ENCODE measurements around the gene OPTN. TPM values are rescaled to one million over a fixed set of nuclear protein-coding genes. Genes with fewer than 3 reads are reported as not detected.
A peak's percentile ranks its signal among the peaks of the same experiment; 100 is the strongest.
"Not testable (repeated sequence)": the region's sequence is repeated elsewhere in the genome, so short reads cannot be mapped to it uniquely, and the experiment has no call there.

OPTN gene
- total and polyA plus RNA-seq, 8 donors = 32.6 to 82.3 (median 40.9) TPM

DNA sequence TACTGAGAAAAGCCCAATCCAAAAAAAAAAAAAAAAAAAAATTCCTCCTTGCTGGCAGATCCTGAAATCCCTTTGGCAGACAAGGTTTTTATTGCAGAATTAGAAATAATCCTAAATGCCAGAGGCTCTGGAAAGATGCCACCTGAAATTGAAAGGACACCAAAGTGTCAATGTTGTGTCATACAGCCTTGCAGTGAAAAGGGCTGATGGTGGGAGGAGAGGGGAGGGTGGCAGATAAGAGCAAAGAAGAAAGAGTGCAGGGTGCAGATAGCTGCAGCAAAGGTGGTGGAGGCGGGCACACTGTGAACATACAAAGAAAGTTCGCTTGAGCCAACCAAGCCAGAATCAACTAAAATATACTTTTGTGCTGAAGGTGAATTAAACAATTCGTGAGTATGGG is 8.2 kb upstream of the OPTN start:
- intact Hi-C loops (cut with DNase I; ENCODE audit: low total_unique reads) = no loop called here
- 59 to 86% (median 76%) methylated on average over 3 of the region's 3 CpGs for WGBS, 5 donors
- Histone ChIP-seq H3K27ac (no peak overlapping the region), H3K4me1 (peaks cover 0 to 6% (median 0%) of the 10 kb centered on the region in 4 donors), H3K27me3 (no peaks in the 10 kb centered on the region), H3K4me3 (no peak overlapping the region), H3K36me3 (no peaks in the 10 kb centered on the region), H3K9me3 (no peaks in the 10 kb centered on the region)
- TF ChIP-seq POLR2A (IDR thresholded peaks at IDR 0.05) (no peak), EP300 (IDR thresholded peaks at IDR 0.05) (no peak), POLR2AphosphoS5 (IDR thresholded peaks at IDR 0.05) (no peak)
- TF ChIP-seq, protein P1, sequence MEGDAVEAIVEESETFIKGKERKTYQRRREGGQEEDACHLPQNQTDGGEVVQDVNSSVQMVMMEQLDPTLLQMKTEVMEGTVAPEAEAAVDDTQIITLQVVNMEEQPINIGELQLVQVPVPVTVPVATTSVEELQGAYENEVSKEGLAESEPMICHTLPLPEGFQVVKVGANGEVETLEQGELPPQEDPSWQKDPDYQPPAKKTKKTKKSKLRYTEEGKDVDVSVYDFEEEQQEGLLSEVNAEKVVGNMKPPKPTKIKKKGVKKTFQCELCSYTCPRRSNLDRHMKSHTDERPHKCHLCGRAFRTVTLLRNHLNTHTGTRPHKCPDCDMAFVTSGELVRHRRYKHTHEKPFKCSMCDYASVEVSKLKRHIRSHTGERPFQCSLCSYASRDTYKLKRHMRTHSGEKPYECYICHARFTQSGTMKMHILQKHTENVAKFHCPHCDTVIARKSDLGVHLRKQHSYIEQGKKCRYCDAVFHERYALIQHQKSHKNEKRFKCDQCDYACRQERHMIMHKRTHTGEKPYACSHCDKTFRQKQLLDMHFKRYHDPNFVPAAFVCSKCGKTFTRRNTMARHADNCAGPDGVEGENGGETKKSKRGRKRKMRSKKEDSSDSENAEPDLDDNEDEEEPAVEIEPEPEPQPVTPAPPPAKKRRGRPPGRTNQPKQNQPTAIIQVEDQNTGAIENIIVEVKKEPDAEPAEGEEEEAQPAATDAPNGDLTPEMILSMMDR (IDR thresholded peaks at IDR 0.05) = no peak
- no peak for DNase-seq

DNA sequence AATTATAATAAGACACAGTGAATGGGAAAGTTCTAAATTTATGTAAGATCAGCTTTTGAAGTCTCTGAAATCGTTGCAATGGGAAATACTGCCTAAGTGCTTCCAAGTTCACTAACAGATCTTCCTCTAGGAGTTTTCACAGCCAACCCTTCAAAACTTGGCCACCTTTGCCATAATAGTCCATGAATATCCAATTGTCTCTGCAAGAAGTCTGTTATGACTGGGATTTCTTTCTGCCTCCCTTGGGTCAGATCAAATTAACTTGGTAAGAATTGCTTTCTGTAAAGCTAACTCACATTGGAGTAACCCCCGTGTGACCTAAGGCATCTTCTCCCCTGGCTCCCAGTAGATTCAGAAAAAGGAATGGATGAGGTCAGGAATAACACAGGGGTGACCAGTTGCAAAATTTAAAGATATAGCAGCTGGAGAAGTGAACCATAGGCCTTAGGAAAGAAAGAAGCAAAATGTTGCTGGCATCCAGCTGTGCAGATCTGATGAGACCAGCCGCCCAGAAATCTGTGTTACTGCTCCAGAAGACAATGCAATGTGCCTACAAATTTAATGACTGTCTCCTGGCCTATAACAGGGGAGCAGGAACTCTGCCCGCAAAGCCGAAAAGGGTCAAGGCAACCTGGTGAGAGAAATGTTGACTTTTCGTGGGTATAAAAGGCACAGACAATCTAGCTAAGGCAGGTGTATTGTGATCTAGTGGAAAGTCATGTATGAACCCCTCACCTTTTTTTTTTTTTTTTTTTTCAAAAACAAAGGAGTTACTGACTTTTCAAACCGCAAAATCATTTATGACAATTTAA is 7.5 kb upstream of the OPTN start:
- TF ChIP-seq, protein P1 (IDR thresholded peaks at IDR 0.05) = no peak
- TF ChIP-seq POLR2A (IDR thresholded peaks at IDR 0.05) (no peak), EP300 (IDR thresholded peaks at IDR 0.05) (no peak), POLR2AphosphoS5 (IDR thresholded peaks at IDR 0.05) (no peak)
- peaks cover 0 to 5% (median 0%) of the 10 kb centered on the region in 4 donors for H3K4me1 ChIP-seq
- 76 to 84% (median 81%) methylated on average over 7 of the region's 7 CpGs for WGBS, 5 donors
- no peaks in the 10 kb centered on the region for H3K36me3 ChIP-seq
- DNase-seq = peak in 1 of 2 donors; percentile 65
- intact Hi-C loops (cut with DNase I; ENCODE audit: low total_unique reads) = no loop called here
- no peak overlapping the region for H3K27ac ChIP-seq
- H3K4me3 ChIP-seq = no peak overlapping the region
- H3K9me3 ChIP-seq = no peaks in the 10 kb centered on the region
- H3K27me3 ChIP-seq = no peaks in the 10 kb centered on the region

DNA sequence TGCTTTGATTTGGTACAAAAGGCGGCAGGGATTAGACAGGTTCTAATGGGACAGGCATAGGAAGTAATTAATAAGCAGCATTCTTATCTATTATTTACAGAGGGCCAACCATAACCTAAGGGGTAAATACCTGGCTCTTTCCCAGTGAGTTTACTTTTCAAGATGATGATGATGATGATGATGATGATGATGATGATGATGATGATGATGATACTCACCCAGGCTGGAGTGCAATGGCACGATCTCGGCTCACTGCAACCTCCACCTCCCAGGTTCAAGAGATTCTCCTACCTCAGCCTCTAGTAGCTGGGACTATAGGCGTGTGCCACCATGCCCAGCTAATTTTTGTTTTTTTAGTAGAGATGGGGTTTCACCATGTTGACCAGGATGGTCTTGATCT is 5.9 kb upstream of the OPTN start:
- DNase-seq; H3K36me3 ChIP-seq; H3K4me1 ChIP-seq; H3K4me3 ChIP-seq; H3K27me3 ChIP-seq; H3K27ac ChIP-seq; H3K9me3 ChIP-seq; intact Hi-C loops (cut with DNase I; ENCODE audit: low total_unique reads): not testable (repeated sequence)
- WGBS, 5 donors = 89 to 94% (median 91%) methylated on average over 4 of the region's 4 CpGs

DNA sequence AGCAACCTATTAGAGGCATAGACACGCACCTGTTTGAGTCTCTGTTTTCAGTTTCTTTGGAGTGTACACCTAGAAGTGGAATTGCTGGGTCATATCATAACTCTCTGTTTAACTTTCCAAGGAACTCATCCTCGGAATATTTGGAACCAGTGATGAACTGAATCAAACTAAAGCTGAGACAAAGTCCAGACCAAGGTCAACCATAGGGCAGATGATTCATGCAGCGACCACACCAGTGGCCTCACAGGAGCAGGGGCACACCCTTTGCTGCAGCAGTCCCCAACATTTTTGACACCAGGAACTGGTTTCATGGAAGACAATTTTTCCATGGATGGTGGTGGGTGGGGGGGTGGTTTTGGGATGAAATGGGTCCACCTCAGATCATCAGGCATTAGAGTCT is 4.9 kb upstream of the OPTN start:
- no peak for DNase-seq
- TF ChIP-seq POLR2AphosphoS5 (IDR thresholded peaks at IDR 0.05) (no peak), POLR2A (IDR thresholded peaks at IDR 0.05) (no peak)
- TF ChIP-seq, protein P1 (IDR thresholded peaks at IDR 0.05) = no peak
- WGBS, 5 donors = 67 to 88% (median 74%) methylated on average over 2 to 3 of the region's 3 CpGs
- intact Hi-C loops (cut with DNase I; ENCODE audit: low total_unique reads) = loop anchor here (5.0 kb wide), 1 partner anchor 197 kb away; no protein-coding TSS in a partner anchor
- no peaks in the 10 kb centered on the region for H3K36me3 ChIP-seq
- H3K27me3 ChIP-seq = no peaks in the 10 kb centered on the region
- H3K4me3 ChIP-seq = no peak overlapping the region
- H3K9me3 ChIP-seq = no peaks in the 10 kb centered on the region
- H3K27ac ChIP-seq = no peak overlapping the region
- peaks cover 5 to 10% (median 9%) of the 10 kb centered on the region in 4 donors for H3K4me1 ChIP-seq

DNA sequence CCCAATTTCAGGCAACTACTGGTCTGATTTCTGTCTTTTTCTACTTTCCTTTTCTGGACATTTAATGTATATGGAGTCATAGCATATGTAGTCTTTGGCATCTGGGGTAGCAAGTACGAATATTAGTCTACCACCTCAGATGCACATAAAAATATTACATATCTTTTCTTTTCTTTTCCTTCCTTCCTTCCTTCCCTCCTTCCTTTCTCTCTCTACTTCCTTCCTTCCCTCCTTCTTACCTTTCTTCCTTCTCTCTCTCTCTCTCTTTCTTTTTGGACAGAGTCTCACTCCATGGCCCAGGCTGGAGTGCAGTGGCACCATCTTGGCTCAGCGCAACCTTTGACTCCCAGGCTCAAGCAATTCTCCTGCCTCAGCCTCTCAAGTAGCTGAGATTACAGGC is 4.0 kb upstream of the OPTN start:
- no peaks in the 10 kb centered on the region for H3K36me3 ChIP-seq
- no peak overlapping the region for H3K27ac ChIP-seq
- intact Hi-C loops (cut with DNase I; ENCODE audit: low total_unique reads) = loop anchor here (5.0 kb wide), 1 partner anchor 196 kb away; no protein-coding TSS in a partner anchor
- H3K4me1 ChIP-seq = peaks cover 6 to 13% (median 12%) of the 10 kb centered on the region in 4 donors
- no peaks in the 10 kb centered on the region for H3K9me3 ChIP-seq
- no peak for TF ChIP-seq POLR2A (IDR thresholded peaks at IDR 0.05)
- TF ChIP-seq POLR2AphosphoS5 (IDR thresholded peaks at IDR 0.05) = no peak
- TF ChIP-seq, protein P1 (IDR thresholded peaks at IDR 0.05) = no peak
- TF ChIP-seq EP300 (IDR thresholded peaks at IDR 0.05) = no peak
- no peaks in the 10 kb centered on the region for H3K27me3 ChIP-seq
- 90 to 94% (median 92%) methylated on average over 2 of the region's 2 CpGs for WGBS, 5 donors
- H3K4me3 ChIP-seq = no peak overlapping the region
- no peak for DNase-seq

Data from stomach (tissue), 9 donors.